ENCODE data around the gene RASSF8.

RASSF8 gene

GRCh38 chr12:26069796-26070195, 111.3 kb downstream of the RASSF8 start:
- Mint-ChIP-seq H3K27ac (no peak overlapping the region), H3K9me3 (no peaks in the 10 kb centered on the region), H3K4me3 (no peak overlapping the region), H3K36me3 (ENCODE audit: low read depth) (peaks cover 45% of the 10 kb centered on the region), H3K4me1 (no peaks in the 10 kb centered on the region), H3K27me3 (ENCODE audit: low read depth) (no peaks in the 10 kb centered on the region)
- TF ChIP-seq CTCF (IDR thresholded peaks at IDR 0.05; ENCODE audit: unreplicated experiment in 3 of 3) = no peak

GRCh38 chr12:26077915-26078702, 119.6 kb downstream of the RASSF8 start:
- Mint-ChIP-seq H3K36me3 (ENCODE audit: low read depth) (peaks cover 37% of the 10 kb centered on the region), H3K27me3 (ENCODE audit: low read depth) (no peaks in the 10 kb centered on the region), H3K4me3 (no peak overlapping the region), H3K4me1 (no peaks in the 10 kb centered on the region), H3K27ac (peak overlapping the region in 2 of 3 experiments; percentile 1 to 21), H3K9me3 (peaks cover 15% of the 10 kb centered on the region)
- no peak for TF ChIP-seq CTCF (IDR thresholded peaks at IDR 0.05; ENCODE audit: unreplicated experiment in 3 of 3)

- Mint-ChIP-seq H3K4me3 (no peak overlapping the region), H3K27ac (no peak overlapping the region), H3K36me3 (ENCODE audit: low read depth) (peaks cover 31% of the 10 kb centered on the region), H3K9me3 (peaks cover 23% of the 10 kb centered on the region), H3K4me1 (no peaks in the 10 kb centered on the region), H3K27me3 (ENCODE audit: low read depth) (no peaks in the 10 kb centered on the region)
- TF ChIP-seq CTCF (IDR thresholded peaks at IDR 0.05; ENCODE audit: unreplicated experiment in 3 of 3) = no peak
Measured at GRCh38 chr12:26080911-26081310, 122.4 kb downstream of the RASSF8 start.

GRCh38 chr12:26086936-26087335, 128.5 kb downstream of the RASSF8 start:
- no peak for TF ChIP-seq CTCF (IDR thresholded peaks at IDR 0.05; ENCODE audit: unreplicated experiment in 3 of 3)
- Mint-ChIP-seq H3K4me1 (no peaks in the 10 kb centered on the region), H3K36me3 (ENCODE audit: low read depth) (peaks cover 14% of the 10 kb centered on the region), H3K27me3 (ENCODE audit: low read depth) (no peaks in the 10 kb centered on the region), H3K9me3 (peaks cover 21% of the 10 kb centered on the region), H3K27ac (no peak overlapping the region), H3K4me3 (no peak overlapping the region)

GRCh38 chr12:26088998-26089397, 130.5 kb downstream of the RASSF8 start:
- peaks cover 5% of the 10 kb centered on the region for H3K36me3 Mint-ChIP-seq (ENCODE audit: low read depth)
- TF ChIP-seq CTCF (IDR thresholded peaks at IDR 0.05; ENCODE audit: unreplicated experiment in 3 of 3) = no peak
- H3K27me3 Mint-ChIP-seq (ENCODE audit: low read depth) = no peaks in the 10 kb centered on the region

More at GRCh38 chr12:26088998-26089397, 130.5 kb downstream of the RASSF8 start:
- Mint-ChIP-seq H3K4me3 (no peak overlapping the region), H3K9me3 (peaks cover 11% of the 10 kb centered on the region), H3K27ac (no peak overlapping the region), H3K4me1 (no peaks in the 10 kb centered on the region)

All from nephron (organoid).